ENCODE results near the gene PCDHA6. TPM values are rescaled to one million over a fixed set of nuclear protein-coding genes. Genes with fewer than 3 reads are reported as not detected.
"Not testable (repeated sequence)": the region's sequence is repeated elsewhere in the genome, so short reads cannot be mapped to it uniquely, and the experiment has no call there.

Gene PCDHA6
- total and polyA plus RNA-seq, 2 donors from 2014 or later = 0.80 to 3.6 TPM

DNA sequence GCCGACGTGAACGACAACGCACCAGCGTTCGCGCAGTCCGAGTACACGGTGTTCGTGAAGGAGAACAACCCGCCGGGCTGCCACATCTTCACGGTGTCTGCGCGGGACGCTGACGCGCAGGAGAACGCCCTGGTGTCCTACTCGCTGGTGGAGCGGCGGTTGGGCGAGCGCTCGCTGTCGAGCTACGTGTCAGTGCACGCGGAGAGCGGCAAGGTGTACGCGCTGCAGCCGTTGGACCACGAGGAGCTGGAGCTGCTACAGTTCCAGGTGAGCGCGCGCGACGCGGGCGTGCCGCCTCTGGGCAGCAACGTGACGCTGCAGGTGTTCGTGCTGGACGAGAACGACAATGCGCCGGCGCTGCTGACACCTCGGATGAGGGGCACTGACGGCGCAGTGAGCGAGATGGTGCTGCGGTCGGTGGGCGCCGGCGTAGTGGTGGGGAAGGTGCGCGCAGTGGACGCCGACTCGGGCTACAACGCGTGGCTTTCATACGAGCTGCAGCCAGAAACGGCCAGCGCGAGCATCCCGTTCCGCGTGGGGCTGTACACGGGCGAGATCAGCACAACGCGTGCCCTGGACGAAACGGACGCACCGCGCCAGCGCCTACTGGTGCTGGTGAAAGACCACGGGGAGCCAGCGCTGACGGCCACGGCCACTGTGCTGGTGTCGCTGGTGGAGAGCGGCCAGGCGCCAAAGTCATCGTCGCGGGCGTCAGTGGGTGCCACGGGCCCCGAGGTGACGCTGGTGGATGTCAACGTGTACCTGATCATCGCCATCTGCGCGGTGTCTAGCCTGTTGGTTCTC lies 22.3 kb downstream of the PCDHA6 start:
- FAIRE-seq; H3K27me3 ChIP-seq (ENCODE audit: control insufficient read depth, insufficient read depth, low read length); H3K9ac ChIP-seq (ENCODE audit: low read length in 3 of 3); H3K36me3 ChIP-seq (ENCODE audit: control insufficient read depth in 2 of 3, insufficient read depth in 3 of 3, low read length in 3 of 3); DNase-seq; H3K4me1 ChIP-seq (ENCODE audit: control insufficient read depth in 2 of 3, insufficient read depth in 2 of 3, low read depth in 1 of 3, low read length in 3 of 3); H3K27ac ChIP-seq (ENCODE audit: low read depth in 2 of 2, low read length in 2 of 2); H3K4me3 ChIP-seq (ENCODE audit: low read length in 3 of 3); intact Hi-C loops (cut with DNase I): not testable (repeated sequence)
- peaks cover 0 to 10% (median 0%) of the 10 kb centered on the region in 3 donors for H3K9me3 ChIP-seq (ENCODE audit: control insufficient read depth in 2 of 3, insufficient read depth in 1 of 3, low read length in 3 of 3)

DNA sequence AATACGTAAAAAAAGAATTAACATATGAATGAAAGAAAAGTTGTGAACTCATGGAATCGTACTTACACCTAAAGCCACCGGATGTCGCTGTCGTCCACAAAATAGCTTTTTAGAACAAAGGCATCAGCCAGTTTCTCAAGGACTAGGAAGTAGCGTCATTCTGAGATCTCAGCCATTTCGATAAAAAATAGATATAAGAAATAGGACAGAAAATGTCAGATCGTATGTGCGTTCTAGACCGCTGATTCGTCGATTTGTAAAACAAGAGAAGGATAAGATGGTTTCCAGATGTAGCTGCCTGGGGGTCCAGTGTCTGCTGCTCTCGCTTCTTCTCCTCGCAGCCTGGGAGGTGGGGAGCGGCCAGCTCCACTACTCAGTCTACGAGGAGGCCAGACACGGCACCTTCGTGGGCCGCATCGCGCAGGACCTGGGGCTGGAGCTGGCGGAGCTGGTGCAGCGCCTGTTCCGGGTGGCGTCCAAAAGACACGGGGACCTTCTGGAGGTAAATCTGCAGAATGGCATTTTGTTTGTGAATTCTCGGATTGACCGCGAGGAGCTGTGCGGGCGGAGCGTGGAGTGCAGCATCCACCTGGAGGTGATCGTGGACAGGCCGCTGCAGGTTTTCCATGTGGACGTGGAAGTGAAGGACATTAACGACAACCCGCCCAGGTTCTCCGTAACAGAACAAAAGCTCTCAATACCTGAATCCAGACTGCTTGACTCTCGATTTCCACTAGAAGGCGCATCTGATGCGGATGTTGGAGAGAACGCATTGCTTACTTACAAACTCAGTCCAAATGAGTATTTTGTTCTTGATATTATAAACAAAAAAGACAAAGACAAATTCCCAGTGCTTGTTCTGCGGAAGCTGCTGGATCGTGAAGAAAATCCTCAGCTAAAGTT lies 28.3 kb downstream of the PCDHA6 start, which contains the start of gene PCDHA10:
Gene PCDHA10, plus strand, starts transcription at position 126 of the 903 bp plus-strand sequence. Its CDS starts 152 bp downstream, at position 278.
- H3K9me3 ChIP-seq (ENCODE audit: control insufficient read depth in 2 of 3, insufficient read depth in 1 of 3, low read length in 3 of 3) = peaks cover 0 to 24% (median 9%) of the 10 kb centered on the region in 3 donors
- H3K4me1 ChIP-seq (ENCODE audit: control insufficient read depth in 2 of 3, insufficient read depth in 2 of 3, low read depth in 1 of 3, low read length in 3 of 3) = no peaks in the 10 kb centered on the region
- H3K36me3 ChIP-seq (ENCODE audit: control insufficient read depth in 2 of 3, insufficient read depth in 3 of 3, low read length in 3 of 3) = no peaks in the 10 kb centered on the region
- no peaks in the 10 kb centered on the region for H3K27me3 ChIP-seq (ENCODE audit: control insufficient read depth, insufficient read depth, low read length)
- FAIRE-seq (no peak), DNase-seq (peak in 2 of 5 donors; percentile 2 to 24)
- H3K9ac ChIP-seq (ENCODE audit: low read length in 3 of 3) = no peak within 1 kb of the TSS
- TF ChIP-seq, protein P1, sequence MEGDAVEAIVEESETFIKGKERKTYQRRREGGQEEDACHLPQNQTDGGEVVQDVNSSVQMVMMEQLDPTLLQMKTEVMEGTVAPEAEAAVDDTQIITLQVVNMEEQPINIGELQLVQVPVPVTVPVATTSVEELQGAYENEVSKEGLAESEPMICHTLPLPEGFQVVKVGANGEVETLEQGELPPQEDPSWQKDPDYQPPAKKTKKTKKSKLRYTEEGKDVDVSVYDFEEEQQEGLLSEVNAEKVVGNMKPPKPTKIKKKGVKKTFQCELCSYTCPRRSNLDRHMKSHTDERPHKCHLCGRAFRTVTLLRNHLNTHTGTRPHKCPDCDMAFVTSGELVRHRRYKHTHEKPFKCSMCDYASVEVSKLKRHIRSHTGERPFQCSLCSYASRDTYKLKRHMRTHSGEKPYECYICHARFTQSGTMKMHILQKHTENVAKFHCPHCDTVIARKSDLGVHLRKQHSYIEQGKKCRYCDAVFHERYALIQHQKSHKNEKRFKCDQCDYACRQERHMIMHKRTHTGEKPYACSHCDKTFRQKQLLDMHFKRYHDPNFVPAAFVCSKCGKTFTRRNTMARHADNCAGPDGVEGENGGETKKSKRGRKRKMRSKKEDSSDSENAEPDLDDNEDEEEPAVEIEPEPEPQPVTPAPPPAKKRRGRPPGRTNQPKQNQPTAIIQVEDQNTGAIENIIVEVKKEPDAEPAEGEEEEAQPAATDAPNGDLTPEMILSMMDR (IDR thresholded peaks at IDR 0.05; ENCODE audit: borderline replicate concordance, extremely low read depth, insufficient read depth) = no peak
- H3K4me3 ChIP-seq (ENCODE audit: low read length in 3 of 3) = peak within 1 kb of the TSS in 2 of 3 donors; percentile 53 to 58
- H3K27ac ChIP-seq (ENCODE audit: low read depth in 2 of 2, low read length in 2 of 2) = no peak within 1 kb of the TSS
- intact Hi-C loops (cut with DNase I) = no loop called here

DNA sequence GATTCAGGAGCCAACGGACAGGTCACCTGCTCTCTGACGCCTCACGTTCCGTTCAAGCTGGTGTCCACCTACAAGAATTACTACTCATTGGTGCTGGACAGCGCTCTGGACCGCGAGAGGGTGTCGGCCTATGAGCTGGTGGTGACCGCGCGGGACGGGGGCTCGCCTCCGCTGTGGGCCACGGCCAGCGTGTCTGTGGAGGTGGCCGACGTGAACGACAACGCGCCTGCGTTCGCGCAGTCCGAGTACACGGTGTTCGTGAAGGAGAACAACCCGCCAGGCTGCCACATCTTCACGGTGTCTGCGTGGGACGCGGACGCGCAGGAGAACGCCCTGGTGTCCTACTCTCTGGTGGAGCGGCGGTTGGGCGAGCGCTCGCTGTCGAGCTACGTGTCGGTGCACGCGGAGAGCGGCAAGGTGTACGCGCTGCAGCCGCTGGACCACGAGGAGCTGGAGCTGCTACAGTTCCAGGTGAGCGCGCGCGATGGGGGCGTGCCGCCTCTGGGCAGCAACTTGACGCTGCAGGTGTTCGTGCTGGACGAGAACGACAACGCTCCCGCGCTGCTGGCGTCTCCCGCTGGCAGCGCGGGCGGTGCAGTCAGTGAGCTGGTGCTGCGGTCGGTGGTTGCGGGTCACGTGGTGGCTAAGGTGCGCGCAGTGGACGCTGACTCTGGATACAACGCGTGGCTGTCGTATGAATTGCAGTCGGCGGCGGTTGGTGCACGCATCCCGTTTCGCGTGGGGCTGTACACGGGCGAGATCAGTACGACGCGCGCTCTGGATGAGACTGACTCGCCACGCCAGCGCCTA lies 29.6 kb downstream of the PCDHA6 start:
- TF ChIP-seq, protein P1 (IDR thresholded peaks at IDR 0.05; ENCODE audit: borderline replicate concordance, extremely low read depth, insufficient read depth) = no peak
- H3K4me1 ChIP-seq (ENCODE audit: control insufficient read depth in 2 of 3, insufficient read depth in 2 of 3, low read depth in 1 of 3, low read length in 3 of 3) = no peaks in the 10 kb centered on the region
- no peaks in the 10 kb centered on the region for H3K27me3 ChIP-seq (ENCODE audit: control insufficient read depth, insufficient read depth, low read length)
- peak in 1 of 5 donors; percentile 71 for DNase-seq
- H3K27ac ChIP-seq (ENCODE audit: low read depth in 2 of 2, low read length in 2 of 2) = no peak overlapping the region
- H3K4me3 ChIP-seq (ENCODE audit: low read length in 3 of 3) = no peak overlapping the region
- intact Hi-C loops (cut with DNase I) = no loop called here
- no peak overlapping the region for H3K9ac ChIP-seq (ENCODE audit: low read length in 3 of 3)
- H3K9me3 ChIP-seq (ENCODE audit: control insufficient read depth in 2 of 3, insufficient read depth in 1 of 3, low read length in 3 of 3) = peaks cover 0 to 35% (median 13%) of the 10 kb centered on the region in 3 donors
- no peaks in the 10 kb centered on the region for H3K36me3 ChIP-seq (ENCODE audit: control insufficient read depth in 2 of 3, insufficient read depth in 3 of 3, low read length in 3 of 3)
- FAIRE-seq = no peak
